NOMO-1 treated with DMSO at 0.1 percent for 48 hours (cell line): ENCODE measurements around the gene OR1F1.
A peak's percentile ranks its signal among the peaks of the same experiment; 100 is the strongest.
"Not testable (repeated sequence)": the region's sequence is repeated elsewhere in the genome, so short reads cannot be mapped to it uniquely, and the experiment has no call there.

Experiments used
- DNase-seq: peaks from one replicate; lab custom pipeline; 2025; ENCODE audit not compliant: unreplicated experiment; lab: John Stamatoyannopoulos, UW

Gene OR1F1

DNA sequence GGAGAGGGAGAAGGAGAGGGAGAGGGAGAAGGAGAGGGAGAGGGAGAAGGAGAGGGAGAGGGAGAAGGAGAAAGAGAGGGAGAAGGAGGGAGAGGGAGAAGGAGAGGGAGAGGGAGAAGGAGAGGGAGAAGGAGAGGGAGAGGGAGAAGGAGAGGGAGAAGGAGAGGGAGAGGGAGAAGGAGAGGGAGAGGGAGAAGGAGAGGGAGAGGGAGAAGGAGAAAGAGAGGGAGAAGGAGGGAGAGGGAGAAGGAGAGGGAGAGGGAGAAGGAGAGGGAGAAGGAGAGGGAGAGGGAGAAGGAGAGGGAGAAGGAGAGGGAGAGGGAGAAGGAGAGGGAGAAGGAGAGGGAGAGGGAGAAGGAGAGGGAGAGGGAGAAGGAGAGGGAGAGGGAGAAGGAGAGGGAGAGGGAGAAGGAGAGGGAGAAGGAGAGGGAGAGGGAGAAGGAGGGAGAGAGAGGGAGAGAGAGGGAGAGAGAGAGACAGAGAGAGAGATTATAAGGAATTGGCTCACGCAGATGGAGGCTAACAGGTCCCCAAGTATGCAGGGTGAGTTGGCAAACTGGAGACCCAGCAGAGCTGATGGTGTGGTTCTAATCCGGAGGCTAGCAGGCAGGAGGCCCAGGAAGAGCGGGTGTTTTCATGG is 9.8 kb downstream of the OR1F1 start:
- not testable (repeated sequence) for DNase-seq

DNA sequence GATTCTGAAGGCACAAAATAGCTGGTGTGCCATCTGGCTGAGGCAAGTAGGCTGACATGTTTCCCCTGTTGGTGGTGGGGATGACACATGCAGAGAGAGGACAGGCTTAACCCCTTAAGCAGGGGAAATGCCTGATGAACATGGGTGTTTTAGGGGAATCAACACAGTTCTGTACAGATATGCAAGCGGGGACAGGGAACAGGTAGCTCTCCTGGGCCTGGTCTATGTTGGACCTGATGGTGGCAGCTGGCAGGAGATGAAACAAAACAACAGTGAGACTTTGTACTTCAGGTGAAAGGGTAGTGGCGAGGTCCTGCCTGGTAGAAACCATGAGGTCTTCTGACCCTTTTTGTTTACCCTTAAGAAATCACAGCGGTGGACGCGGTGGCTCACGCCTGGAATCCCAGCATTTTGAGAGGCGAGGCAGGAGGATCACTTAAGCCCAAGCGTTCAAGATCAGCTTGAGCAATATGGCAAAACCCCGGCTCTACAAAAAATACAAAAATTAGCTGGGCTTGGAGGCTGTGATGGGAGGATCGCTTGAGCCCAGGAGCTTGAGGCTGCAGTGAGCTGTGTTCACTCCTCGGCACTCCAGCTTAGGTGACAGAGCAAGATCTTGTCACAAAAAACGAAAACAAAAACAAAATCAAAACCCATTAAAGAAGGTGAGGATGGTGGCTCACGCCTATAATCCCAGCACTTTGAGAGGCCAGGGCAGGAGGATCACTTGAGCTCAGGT is 10.5 kb downstream of the OR1F1 start:
- no peak for DNase-seq

DNA sequence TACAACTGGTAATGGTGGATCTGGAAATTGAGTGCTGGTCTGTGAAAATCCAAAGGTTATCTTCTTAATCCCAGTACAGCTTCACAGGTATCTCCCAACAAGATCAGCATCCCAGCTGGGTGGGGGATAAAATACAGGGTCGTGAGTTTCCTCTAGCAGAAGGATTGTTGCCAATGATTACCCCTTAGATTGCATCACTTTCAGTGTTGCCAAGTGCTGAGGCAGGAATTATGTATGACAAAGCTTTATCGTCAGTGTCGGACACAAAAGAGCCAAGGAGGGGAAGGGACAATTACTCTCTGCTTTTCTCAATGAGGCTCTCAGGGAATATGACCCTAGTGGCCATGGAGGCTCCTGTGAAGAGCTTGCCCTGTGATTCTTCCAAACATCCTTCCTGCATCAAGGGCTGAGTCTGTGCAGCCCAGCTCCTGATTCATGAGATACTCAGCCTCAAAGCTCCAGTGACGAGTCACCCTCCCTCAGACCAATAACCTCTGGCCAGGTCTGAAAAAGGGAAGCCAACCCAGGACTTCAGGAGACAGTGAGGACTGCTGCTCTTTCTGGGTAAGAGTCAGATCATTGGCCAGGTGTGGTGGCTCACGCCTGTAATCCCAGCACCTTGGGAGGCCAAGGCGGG is 15.0 kb downstream of the OR1F1 start:
- DNase-seq, result no peak

DNA sequence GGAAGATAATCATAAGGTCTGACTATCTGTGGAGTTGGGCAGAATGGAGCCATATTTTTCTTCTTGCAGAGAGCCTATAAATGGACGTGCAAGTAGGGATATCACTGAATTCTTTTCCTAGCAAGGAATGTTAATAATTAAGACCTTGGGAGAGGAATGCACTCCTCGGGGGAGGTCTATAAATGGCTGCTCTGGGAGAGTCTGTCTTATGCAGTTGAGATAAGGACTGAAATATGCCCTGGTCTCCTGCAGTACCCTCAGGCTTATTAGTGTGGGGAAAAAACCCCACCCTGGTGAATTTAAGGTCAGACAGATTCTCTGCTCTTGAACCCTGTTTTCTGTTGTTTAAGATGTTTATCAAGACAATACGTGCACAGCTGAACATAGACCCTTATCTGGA is 17.9 kb downstream of the OR1F1 start:
- not testable (repeated sequence) for DNase-seq

DNA sequence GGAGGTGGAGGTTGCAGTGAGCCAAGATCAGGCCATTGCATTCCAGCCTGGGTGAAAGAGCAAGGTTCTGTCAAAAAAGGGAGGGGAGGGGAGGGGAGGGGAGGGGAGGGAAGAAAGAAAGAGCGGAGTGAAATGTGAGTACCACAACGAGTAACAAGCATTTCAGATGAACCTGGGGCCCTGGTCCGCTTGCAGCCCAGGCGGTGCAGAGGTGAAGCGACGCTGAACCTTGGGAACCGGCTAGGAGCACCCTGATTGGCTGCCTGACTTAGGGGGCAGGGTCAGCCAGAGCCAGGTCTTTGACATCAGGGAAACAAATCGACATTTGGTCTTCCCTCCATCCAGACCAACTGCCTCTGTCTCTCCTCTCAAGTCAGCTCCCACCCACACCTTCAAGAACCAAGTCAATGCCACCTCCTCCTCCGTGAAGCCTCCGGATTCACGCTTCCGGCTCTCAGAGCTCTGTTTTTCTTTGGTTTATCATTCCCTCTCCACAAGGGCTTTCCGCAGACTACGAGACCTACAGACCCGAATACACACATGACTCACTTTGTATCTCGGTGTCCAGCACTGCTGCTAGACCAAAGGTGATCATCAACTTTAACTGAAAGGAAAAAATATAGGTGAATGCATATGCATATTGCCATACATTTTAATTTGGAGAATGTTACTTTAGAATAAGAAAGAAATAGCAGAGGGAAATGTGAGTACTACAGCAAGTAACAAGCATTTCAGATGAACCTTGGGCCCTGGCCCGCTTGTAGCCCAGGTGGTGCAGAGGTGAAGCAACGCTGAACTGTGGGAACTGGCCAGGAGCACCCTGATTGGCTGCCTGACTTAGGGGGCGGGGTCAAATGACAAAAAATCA is 19.3 kb downstream of the OR1F1 start:
- no peak for DNase-seq

DNA sequence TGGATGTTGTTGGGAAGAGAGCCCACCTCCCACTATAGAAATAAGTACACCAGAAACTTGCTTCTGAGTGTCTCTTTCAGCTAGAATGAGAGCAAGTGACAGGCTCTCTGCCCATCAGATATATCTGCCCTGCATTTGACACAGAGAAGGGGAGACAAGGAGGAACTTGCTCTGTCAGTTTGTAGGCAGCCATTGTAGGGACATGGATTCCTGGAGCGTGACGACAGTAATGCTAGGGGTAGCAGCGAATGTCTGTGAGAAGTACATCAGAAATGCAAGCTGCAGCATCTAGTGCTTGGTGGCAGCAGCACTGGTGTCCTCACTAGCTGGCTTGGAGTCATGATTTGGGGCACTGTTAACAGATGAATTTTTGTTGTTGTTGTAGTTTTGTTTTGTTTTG is 24.0 kb downstream of the OR1F1 start:
- no peak for DNase-seq

DNA sequence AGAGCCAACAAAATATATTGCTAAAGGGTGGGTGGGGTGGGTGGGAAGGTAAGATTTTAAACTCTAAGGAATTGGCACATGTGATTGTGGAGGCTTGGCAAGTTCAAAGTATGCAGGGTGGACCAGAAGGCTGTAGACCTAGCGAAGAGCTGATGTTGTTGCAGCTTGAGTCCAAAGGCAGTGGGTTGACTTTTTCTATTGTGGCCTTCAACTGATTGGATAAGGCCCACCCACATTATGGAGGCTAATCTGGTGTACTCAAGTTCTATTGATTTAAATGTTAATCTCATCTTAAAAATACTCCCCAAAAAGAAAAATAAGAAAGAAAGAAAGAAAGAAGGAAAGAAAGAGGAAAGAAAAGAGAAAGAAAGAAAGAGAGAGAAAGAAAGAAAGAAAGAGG is 24.6 kb downstream of the OR1F1 start:
- no peak for DNase-seq

DNA sequence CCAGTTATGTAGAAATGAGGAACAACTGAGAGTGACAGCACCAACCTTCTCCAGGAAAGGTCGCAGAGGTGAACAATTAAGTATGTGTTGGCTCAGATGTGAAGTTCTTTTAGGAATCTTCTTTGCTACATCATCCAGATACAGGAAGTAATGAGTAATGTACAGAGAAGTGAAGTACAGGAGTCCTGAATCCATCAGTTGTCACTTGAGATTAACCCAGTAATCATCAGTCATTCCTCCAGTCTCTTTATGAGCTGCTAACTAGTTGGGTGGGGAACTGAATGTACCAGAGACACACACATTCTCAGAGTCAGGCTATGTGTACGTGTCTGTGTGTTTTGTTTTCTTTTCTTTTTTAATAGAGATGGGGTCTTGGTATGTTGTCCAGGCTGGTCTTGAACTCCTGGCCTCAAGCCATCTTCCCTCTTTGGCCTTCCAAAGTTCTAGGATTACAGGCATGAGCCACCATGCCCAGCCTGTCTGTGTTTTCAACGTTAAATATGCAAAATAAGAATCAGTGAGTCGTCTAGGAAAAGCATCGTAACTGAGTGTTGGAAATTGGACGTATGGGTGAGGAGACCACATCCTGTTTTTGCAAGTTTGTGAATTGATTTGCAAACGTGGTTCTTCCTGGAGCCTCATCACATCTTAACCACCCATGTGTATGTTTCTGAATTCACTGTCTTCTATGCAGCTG is 27.0 kb downstream of the OR1F1 start:
- peak; percentile 43 for DNase-seq

DNA sequence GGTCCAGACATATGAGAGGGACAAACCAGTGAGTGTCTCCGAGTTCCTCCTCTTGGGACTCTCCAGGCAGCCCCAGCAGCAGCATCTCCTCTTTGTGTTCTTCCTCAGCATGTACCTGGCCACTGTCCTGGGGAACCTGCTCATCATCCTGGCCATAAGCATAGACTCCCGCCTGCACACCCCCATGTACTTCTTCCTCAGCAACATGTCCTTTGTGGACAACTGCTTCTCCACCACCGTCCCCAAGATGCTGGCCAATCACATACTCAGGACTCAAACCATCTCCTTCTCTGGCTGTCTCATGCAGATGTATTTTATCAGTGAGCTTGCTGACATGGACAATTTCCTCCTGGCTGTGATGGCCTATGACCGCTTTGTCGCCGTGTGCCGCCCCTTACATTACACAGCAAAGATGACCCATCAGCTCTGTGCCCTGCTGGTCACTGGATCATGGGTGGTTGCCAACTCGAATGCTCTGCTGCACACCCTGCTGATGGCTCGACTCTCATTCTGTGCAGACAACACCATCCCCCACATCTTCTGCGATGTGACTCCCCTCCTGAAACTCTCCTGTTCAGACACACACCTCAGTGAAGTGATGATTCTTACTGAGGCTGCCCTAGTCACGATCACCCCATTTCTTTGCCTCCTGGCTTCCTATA is 27.7 kb downstream of the OR1F1 start:
- no peak for DNase-seq

DNA sequence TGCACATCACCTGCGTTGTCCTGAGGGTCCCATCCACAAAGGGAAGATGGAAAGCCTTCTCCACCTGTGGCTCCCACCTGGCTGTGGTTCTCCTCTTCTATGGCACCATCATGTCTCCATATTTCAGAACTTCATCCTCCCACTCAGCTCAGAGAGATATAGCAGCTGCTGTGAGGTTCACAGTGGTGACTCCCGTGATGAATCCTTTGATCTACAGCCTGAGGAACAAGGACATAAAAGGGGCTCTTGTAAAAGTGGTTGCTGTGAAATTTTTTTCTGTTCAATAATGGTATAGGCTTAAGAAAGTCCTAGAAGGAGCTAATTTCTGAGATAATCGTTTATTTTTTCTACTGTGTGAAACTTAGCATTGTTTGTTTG is 28.2 kb downstream of the OR1F1 start:
- DNase-seq, result no peak

DNA sequence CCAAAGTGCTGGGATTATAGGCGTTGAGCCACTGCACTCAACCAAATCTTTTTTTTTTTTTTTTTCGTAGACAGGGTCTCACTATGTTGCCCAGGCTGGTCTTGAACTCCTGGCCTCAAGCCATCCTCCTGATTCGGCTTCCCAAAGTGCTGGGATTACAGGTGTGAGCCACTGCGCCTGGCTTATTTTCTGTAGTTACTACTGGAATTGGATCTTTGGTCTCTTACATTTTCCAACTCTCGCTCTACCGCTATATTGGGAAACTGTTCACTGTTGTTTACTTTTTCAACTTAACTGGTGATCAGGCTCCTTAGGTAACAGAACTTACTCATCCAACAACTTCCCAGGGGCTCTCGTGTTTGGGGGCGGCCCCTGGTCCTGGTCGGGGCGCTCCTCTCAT is 32.8 kb downstream of the OR1F1 start:
- no peak for DNase-seq

DNA sequence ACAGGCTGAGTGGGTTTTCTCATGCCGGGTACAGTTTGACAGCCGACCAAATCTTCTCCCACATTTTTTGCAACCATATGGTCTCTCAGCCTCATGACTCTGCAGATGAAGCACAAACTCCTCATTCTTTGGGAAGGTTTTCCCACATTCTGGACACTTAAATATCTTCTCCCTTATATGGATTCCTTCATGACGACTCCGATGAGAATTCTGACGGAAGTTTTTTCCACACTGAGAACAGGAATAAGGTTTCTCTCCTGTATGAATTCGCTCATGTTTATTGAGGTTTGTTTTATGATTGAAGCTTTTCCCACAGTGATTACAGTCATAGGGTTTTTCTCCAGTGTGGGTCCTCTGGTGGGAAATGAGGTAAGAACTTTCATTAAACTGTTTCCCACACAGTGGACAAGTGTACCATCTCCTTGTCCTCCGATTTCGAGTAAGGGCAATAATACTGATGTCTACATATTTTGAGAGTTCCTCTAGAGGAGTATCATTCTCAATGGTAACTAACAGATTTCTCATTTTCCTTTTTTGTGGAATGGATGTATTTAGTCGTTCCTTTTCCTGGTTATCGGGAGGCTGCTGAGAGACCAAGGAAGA is 36.0 kb downstream of the OR1F1 start:
- DNase-seq, result no peak

DNA sequence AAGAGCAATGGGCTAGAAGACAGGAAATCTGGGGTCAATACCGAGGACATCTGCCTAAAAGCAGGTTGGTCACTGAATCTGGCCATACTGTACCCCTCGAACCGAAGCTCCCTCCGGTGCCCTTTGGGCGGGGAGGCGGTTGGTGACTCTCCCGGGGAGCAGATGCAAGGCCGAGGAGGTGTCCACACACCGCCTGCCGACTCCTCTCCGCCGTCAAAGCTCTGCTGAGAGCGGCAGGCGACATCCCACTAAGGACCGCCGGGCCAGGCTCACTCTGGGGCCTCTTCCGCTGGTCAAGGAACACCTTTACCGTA is 46.5 kb downstream of the OR1F1 start:
- no peak for DNase-seq

DNA sequence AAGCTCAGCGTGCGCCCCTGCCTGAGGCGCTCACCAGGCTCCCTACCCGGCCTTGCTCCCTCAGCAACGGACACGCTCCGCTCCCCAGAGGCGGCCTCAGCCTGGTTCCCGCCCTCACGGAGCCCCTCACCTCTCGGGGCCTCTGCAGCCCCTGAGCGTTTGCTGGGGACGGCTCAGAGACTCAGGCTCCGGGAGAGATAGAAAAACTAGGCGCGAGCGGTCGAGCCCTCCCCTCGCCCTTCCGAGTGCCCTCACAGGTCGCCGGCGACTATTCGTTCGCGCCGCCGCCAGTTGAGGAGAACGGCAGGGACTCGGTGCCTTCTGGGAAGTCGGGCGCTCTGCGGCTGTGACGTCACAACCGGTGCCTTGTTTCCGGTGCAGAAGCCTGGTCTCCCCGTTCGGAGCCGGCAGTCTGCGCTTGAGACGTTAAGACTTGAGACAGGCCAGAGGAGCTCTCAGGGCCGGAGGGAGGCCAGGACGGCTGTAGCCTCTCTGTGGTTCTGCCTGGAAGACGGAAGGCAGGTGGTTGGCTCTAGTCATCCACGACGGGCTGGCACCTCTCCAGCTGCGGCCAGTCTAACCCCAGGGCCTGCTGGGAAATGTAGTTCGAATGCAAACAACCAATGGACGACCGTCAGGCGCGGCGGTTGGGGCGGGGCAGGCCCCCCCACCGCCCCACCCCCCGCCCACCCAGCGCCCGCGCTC is 47.0 kb downstream of the OR1F1 start, which contains the start of gene ZNF200:
ZNF200 (minus strand) TSS at position 302 of the 705 bp plus-strand sequence. CDS start 1,403 bp downstream, outside the sequence.
- DNase-seq, result peak; percentile 96

DNA sequence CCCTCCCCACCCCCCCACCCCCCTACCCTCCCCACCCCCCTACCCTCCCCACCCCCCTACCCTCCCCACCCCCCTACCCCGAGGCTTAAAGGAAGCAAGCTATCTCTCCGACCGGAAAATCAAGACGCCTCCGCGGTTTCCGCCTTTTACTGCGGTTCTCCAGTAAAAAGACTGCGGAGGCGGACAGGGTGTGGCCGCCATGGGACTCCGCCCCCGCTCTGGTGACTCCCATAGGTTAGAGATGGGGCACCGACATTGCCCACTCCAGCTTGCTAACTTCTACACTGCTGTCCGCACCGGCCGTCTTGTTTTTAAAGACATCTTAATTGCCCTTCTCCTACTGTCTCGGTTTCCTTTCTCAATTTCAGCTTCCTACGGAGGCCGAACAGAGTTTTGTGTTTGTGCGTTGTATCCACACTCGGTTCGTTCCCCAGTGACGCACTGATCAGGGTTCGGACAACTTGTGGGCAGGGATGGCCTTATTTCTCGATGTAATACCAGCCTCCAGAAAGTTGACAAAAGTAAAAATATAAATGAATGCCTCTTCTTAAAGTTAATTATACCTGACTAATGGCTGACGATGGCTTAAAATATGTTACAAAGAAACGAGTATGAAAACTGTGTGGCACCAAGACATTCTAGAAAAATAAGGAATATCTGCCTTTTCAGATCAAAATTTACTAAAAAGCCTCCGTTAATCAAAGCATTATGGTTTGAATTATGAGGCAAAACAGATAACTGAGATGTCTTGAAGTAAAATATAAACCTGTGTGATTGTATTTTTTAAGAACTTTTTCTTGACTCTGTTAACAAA is 48.1 kb downstream of the OR1F1 start:
- DNase-seq, result no peak

DNA sequence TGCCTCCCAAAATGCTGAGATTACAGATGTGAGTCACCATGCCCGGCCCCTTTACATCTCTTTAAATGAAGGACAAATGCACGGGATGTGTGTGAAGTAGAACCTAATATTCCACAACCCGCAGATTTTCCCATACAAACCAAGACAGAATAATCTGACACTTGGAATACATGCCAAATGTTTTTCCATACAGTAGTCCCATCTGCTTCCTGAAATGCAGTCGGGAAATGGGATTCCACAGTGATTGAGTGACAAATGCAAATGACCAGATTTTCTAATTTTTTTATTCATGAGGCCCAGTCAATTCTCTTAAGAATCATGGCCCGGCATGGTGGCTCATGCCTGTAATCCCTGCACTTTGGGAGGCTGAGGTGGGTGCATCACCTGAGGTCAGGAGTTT is 53.8 kb downstream of the OR1F1 start:
- no peak for DNase-seq

DNA sequence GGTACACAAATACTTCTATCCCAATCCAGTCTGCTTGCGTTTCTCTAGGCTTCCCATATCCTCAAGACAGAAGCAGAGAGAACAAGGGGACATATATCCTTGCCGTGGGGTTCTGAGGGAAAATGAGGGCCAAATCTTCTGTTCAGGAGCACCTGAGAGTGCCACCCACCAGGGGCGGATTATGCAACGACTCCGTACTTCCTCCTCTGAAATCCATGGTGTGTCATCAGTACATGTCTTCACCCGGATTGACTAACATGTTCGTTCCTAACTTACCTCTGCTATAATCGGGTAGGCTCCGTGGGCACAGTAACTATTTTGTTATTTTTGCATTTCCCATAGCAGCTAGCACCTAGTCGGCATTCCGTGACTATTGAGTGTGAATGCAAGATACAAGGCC is 54.7 kb downstream of the OR1F1 start:
- peak; percentile 75 for DNase-seq

DNA sequence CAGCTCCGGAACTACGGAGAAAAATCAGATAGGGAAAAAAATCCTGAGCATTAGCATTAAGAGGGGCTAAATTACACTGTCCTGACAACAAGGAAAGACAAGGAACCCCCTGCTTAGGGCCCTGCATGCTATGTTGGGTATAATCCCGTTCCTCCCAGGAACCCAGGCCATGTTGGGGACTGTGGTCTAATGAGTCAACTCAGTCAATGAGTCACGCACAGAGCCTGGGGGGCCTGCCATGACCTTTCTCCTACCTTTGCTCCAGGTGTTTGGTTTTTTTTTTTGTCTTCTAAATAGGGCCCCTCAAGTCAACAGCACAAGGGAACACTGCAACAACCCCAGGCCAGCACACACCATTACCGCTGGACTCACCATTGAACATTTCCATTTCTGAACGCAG is 55.9 kb downstream of the OR1F1 start:
- DNase-seq, result no peak

DNA sequence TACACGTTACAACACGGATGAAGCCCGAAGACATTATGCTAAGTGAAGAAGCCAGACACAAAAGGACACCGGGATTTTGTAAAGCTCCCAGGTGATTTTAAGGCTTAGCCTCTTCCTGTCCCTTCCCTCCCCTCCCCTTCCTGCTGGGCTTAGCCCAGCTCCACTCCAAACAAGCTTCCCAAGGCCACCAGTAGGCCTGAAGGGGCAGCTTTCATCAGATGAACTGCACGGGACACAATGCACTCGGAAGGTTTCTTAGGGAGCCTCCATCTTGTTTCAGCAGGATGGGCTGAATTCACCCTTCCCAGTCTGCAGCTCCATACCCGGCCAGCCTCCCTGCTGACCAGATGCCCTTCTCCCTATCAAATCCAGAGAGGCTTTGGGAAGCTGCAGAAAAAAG is 58.0 kb downstream of the OR1F1 start:
- no peak for DNase-seq
